Neuron (in vitro differentiated cells): Measurements from ENCODE around the gene FGF1.
"Not testable (repeated sequence)": the region's sequence is repeated elsewhere in the genome, so short reads cannot be mapped to it uniquely, and the experiment has no call there.

Experiments used
- H2AFZ ChIP-seq: one replicate; pipeline ENCODE4 v1.6.1; 2013; ENCODE audit warnings: low read depth, mild to moderate bottlenecking, inconsistent platforms, low read length, moderate library complexity
- H3K27me3 ChIP-seq: one replicate; pipeline ENCODE4 v1.6.1; 2013; ENCODE audit warnings: low read length; ENCODE audit not compliant: insufficient read depth
- H3K36me3 ChIP-seq: one replicate; pipeline ENCODE4 v1.6.1; 2013; ENCODE audit warnings: low read length; ENCODE audit not compliant: insufficient read depth
- H3K4me1 ChIP-seq: one replicate; pipeline ENCODE4 v1.6.1; 2013; ENCODE audit warnings: low read length; ENCODE audit not compliant: insufficient read depth
- H3K4me3 ChIP-seq: 2 replicates; pipeline ENCODE4 v1.5.1; 2013; ENCODE audit warnings: mild to moderate bottlenecking, low read length, moderate library complexity
- H3K9me3 ChIP-seq: one replicate; pipeline ENCODE4 v1.6.1; 2013; ENCODE audit warnings: low read length

Gene FGF1

DNA sequence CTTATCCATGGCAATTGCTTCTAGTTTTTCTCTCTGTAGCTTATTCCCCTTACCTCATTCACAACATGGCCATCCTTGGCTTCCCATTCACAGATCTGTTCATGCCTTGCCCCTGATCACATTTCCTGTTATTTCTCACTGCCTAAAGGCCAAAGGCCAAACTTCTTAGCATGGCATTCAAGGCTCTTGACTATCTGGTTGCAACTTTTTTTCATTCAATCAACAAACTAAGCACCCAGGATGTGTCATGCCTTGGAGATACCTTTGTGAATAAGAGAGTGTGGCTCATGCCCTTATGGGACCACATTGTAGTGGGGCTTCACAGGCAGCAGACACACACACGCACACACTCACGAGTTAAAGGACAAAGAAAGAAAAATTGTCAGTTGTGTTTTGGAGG lies 27.6 kb downstream of the FGF1 start:
- H2AFZ ChIP-seq: no peak overlapping the region
- H3K9me3 ChIP-seq: no peaks in the 10 kb centered on the region
- no peaks in the 10 kb centered on the region for H3K4me1 ChIP-seq
- H3K36me3 ChIP-seq: no peaks in the 10 kb centered on the region
- no peak overlapping the region for H3K4me3 ChIP-seq
- no peaks in the 10 kb centered on the region for H3K27me3 ChIP-seq

DNA sequence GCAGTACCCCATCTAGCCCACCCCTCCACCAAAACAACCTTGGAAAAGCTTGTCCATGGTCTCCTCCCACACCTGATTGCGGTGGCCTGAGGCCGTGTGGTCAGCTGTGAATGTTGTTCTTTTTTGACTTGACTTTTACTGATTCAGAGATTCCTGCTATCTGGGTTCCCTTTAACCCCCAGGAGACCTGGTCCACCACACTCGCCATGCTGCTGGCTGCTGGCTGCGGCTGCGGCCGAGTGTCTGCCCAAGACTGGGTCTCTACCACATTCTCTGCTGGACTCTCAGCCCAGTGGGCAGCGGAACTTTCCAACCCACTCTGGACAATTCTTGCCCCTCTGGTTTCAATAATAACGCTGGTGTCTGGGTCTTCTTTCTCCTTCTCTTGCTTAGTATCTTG lies 28.4 kb downstream of the FGF1 start:
- no peak overlapping the region for H3K4me3 ChIP-seq
- H3K27me3 ChIP-seq: no peaks in the 10 kb centered on the region
- no peaks in the 10 kb centered on the region for H3K36me3 ChIP-seq
- no peaks in the 10 kb centered on the region for H3K9me3 ChIP-seq
- H2AFZ ChIP-seq: no peak overlapping the region
- H3K4me1 ChIP-seq: no peaks in the 10 kb centered on the region

DNA sequence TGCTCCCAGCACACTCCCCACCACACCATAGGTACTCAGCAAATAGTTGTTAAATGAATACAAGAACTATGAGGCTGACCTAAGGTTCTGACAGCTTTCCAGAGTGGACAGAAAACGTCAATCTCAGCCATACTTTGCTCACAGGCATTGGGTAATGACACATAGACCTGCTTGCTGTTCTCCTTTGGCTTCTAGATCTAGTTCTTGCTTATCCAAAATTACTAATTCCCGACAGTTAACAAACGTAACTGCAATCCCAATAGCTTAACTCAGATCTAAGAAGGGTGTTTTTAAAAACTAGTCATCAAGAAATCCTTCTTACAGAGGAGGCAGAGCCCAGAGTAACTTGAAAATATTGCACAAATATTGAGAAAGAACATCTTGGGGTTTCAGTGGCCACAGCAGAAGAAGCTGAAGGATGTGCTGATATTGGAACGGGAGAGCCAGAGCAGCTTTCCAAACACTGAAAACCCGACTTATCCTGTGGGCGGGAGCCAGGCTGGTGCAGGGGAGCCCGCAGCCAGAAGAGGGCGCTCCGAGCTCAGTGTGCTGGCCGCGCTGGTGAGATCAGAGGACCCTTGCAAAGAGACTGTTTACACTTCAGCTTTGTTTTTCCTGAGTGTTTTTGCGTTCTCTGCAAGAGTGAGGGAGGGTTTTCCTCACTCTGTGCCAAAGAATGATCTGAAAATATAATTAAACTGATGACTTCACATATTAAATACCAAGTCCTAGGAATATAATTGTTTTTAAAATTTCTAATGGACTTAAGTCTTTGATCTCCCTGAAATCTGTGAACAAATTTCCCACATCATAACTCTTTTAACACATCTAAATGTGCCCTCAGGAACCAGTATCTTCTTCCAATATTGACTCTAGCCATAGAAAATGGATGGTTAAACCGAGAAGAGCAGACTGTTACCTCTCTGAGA lies 30.3 kb downstream of the FGF1 start:
- Histone ChIP-seq H2AFZ (no peak overlapping the region), H3K4me1 (no peaks in the 10 kb centered on the region), H3K9me3 (no peaks in the 10 kb centered on the region), H3K36me3 (no peaks in the 10 kb centered on the region), H3K4me3 (no peak overlapping the region), H3K27me3 (no peaks in the 10 kb centered on the region)

DNA sequence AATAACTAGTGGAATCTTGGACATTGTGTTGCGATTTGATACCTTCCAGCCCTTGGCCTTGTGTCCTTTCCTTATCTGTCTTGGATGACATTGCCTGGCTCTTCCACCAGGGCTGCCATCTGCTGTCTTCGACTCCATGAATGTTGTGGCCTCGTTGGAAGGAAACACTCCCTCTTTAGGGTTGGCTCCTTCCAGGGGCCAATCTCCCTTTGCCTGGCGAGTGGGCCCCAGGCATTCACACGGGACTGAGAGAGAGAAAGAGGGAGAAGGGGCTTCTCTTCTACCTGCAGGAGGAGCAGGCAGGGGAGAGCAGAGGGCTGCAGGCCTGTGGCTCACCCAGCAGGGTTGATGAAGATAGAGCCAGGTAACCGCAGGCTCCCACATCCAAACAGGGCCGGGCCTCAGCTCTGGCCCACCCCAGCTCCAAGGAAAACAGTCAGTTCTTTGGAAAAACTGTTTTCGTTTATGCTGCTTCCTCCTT lies 31.3 kb downstream of the FGF1 start:
- H3K4me1 ChIP-seq: no peaks in the 10 kb centered on the region
- H3K27me3 ChIP-seq: no peaks in the 10 kb centered on the region
- H3K36me3 ChIP-seq: no peaks in the 10 kb centered on the region
- H2AFZ ChIP-seq: no peak overlapping the region
- no peak overlapping the region for H3K4me3 ChIP-seq
- no peaks in the 10 kb centered on the region for H3K9me3 ChIP-seq

GRCh38 chr5:142653321-142653720 lies 32.6 kb downstream of the FGF1 start:
- no peak overlapping the region for H3K4me3 ChIP-seq

DNA sequence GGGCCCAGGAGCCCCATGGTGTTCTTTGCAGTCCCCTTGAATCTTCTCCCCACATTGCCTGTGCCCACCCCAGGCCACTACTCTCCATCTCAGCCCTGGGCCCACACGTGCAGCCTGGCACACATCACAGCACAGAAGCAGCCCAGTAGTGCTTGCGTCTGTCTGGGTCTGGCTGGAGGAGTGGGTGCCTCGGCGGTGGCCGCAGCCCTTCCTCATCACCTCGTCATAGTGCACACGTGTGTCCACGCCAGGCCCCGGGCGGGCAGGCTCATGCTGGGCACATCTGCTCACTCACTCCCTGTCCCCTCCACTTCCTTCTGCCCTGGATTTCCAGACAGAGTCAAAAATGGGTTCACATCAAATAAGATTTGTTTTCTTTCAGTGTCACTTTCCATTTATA lies 33.3 kb downstream of the FGF1 start:
- Histone ChIP-seq H3K27me3 (no peaks in the 10 kb centered on the region), H3K4me3 (no peak overlapping the region), H3K4me1 (no peaks in the 10 kb centered on the region), H2AFZ (no peak overlapping the region), H3K9me3 (no peaks in the 10 kb centered on the region), H3K36me3 (no peaks in the 10 kb centered on the region)

More at GRCh38 chr5:142653321-142653720, 32.6 kb downstream of the FGF1 start:
- Histone ChIP-seq H3K27me3 (no peaks in the 10 kb centered on the region), H2AFZ (no peak overlapping the region), H3K9me3 (no peaks in the 10 kb centered on the region), H3K4me1 (no peaks in the 10 kb centered on the region), H3K36me3 (no peaks in the 10 kb centered on the region)

- H3K4me1 ChIP-seq: no peaks in the 10 kb centered on the region
- H3K9me3 ChIP-seq: no peaks in the 10 kb centered on the region
- H3K4me3 ChIP-seq: no peak overlapping the region
- H3K27me3 ChIP-seq: no peaks in the 10 kb centered on the region
- H2AFZ ChIP-seq: no peak overlapping the region
- no peaks in the 10 kb centered on the region for H3K36me3 ChIP-seq
Measured at GRCh38 chr5:142650881-142651280, 35.0 kb downstream of the FGF1 start.

- no peaks in the 10 kb centered on the region for H3K4me1 ChIP-seq
- H3K27me3 ChIP-seq: no peaks in the 10 kb centered on the region
- no peak overlapping the region for H3K4me3 ChIP-seq
- no peaks in the 10 kb centered on the region for H3K36me3 ChIP-seq
- no peak overlapping the region for H2AFZ ChIP-seq
- no peaks in the 10 kb centered on the region for H3K9me3 ChIP-seq
Measured at GRCh38 chr5:142650060-142650459, 35.8 kb downstream of the FGF1 start.

GRCh38 chr5:142648108-142648507 lies 37.8 kb downstream of the FGF1 start:
- not testable (repeated sequence) for H3K4me1 ChIP-seq, H3K36me3 ChIP-seq, H3K9me3 ChIP-seq, H3K27me3 ChIP-seq, H2AFZ ChIP-seq, H3K4me3 ChIP-seq

GRCh38 chr5:142645456-142645855 lies 40.4 kb downstream of the FGF1 start:
- Histone ChIP-seq H3K4me1 (peaks cover 5% of the 10 kb centered on the region), H3K36me3 (no peaks in the 10 kb centered on the region), H3K9me3 (no peaks in the 10 kb centered on the region), H2AFZ (no peak overlapping the region), H3K4me3 (no peak overlapping the region), H3K27me3 (no peaks in the 10 kb centered on the region)

DNA sequence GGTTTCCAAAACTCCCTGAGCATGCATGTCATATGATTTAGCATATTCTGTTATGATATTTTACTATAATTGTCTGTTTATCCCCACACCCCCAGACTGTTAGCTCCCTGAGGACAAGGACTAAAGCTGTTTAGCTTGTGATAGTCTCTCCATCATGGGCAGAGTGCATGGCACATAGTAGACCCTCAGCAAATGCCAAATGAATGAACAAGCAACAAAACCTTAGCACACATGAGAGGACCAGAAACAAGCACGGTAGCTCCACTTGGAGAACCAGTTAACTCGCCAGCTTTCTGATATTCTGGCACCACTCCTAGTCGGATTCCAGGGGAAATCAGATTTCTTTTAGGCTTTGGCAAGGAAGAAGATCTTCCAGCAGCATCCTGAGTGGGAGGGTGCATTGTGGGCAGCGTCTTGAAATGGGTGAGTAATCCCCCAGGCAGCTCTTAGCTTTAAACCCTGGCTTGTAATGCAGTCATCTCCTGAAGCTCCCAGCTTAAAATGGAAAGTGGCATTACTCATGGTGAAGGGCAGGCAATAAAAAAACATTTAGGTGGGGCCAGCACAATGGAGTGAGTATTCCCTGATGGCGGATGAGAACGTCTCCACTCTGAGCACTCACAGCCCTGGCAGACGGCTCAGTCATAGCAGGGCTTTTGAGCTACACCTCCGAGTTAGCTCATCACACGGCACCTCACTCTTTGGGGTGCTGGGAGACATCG lies 41.1 kb downstream of the FGF1 start:
- Histone ChIP-seq H3K4me1 (peaks cover 5% of the 10 kb centered on the region), H3K4me3 (no peak overlapping the region), H3K27me3 (no peaks in the 10 kb centered on the region), H2AFZ (no peak overlapping the region), H3K36me3 (no peaks in the 10 kb centered on the region), H3K9me3 (no peaks in the 10 kb centered on the region)

GRCh38 chr5:142644127-142644526 lies 41.8 kb downstream of the FGF1 start:
- H2AFZ ChIP-seq: no peak overlapping the region
- no peaks in the 10 kb centered on the region for H3K9me3 ChIP-seq
- peaks cover 5% of the 10 kb centered on the region for H3K4me1 ChIP-seq
- no peaks in the 10 kb centered on the region for H3K27me3 ChIP-seq
- H3K36me3 ChIP-seq: no peaks in the 10 kb centered on the region
- no peak overlapping the region for H3K4me3 ChIP-seq

- Histone ChIP-seq H3K4me1 (peaks cover 5% of the 10 kb centered on the region), H2AFZ (no peak overlapping the region), H3K36me3 (no peaks in the 10 kb centered on the region), H3K27me3 (no peaks in the 10 kb centered on the region), H3K9me3 (no peaks in the 10 kb centered on the region), H3K4me3 (no peak overlapping the region)
Measured at GRCh38 chr5:142643634-142644033, 42.3 kb downstream of the FGF1 start.
